GM23248 (cell line): Measurements from ENCODE around the gene BHLHE40. TPM values are rescaled to one million over a fixed set of nuclear protein-coding genes. Genes with fewer than 3 reads are reported as not detected.

Experiments
- DNase-seq: peaks from one replicate; pipeline ENCODE4 v3.0.0-alpha.2; 2015
- H2AFZ ChIP-seq: fragments of 200-600 bp; sonication (generic); 2 replicates; pipeline ENCODE4 v1.6.1; 2016; ENCODE audit warnings: antibody characterized with exemption
- H3F3A ChIP-seq: fragments of 200-600 bp; sonication (generic); 2 replicates; pipeline ENCODE4 v1.6.1; 2016; ENCODE audit warnings: mild to moderate bottlenecking, antibody characterized with exemption, mixed run types; ENCODE audit not compliant: insufficient read depth
- H3K27ac ChIP-seq: fragments of 200-600 bp; sonication (generic); 2 replicates; pipeline ENCODE4 v1.5.1; 2016; ENCODE audit warnings: mild to moderate bottlenecking
- H3K27me3 ChIP-seq: fragments of 200-600 bp; sonication (generic); replicated peaks from 2 replicates; pipeline ENCODE4 v1.6.1; 2016; ENCODE audit warnings: mild to moderate bottlenecking; ENCODE audit not compliant: insufficient read depth
- H3K36me3 ChIP-seq: fragments of 200-600 bp; sonication (generic); 2 replicates; pipeline ENCODE4 v1.6.1; 2016; ENCODE audit warnings: low read depth, mild to moderate bottlenecking
- H3K4me1 ChIP-seq: fragments of 200-600 bp; sonication (generic); 2 replicates; pipeline ENCODE4 v1.6.1; 2016; ENCODE audit warnings: mild to moderate bottlenecking; ENCODE audit not compliant: insufficient read depth
- H3K4me2 ChIP-seq: fragments of 200-600 bp; sonication (generic); one replicate; pipeline ENCODE4 v1.6.1; 2016; ENCODE audit warnings: mild to moderate bottlenecking; ENCODE audit not compliant: unreplicated experiment
- H3K4me3 ChIP-seq: fragments of 200-600 bp; sonication (generic); 2 replicates; pipeline ENCODE4 v1.5.1; 2016; ENCODE audit warnings: mild to moderate bottlenecking
- H3K79me2 ChIP-seq: fragments of 200-600 bp; sonication (generic); 2 replicates; pipeline ENCODE4 v1.6.1; 2016; ENCODE audit warnings: mild to moderate bottlenecking; ENCODE audit not compliant: insufficient read depth
- H3K9ac ChIP-seq: fragments of 200-600 bp; sonication (generic); 2 replicates; pipeline ENCODE4 v1.6.1; 2016; ENCODE audit warnings: mild to moderate bottlenecking
- H3K9me2 ChIP-seq: fragments of 200-600 bp; sonication (generic); 2 replicates; pipeline ENCODE4 v1.6.1; 2016; ENCODE audit warnings: mixed run types, mild to moderate bottlenecking, moderate library complexity; ENCODE audit not compliant: insufficient read depth
- H3K9me3 ChIP-seq: fragments of 200-600 bp; sonication (generic); one replicate; pipeline ENCODE4 v1.6.1; 2017; ENCODE audit warnings: low read depth
- H4K20me1 ChIP-seq: fragments of 200-600 bp; sonication (generic); 2 replicates; pipeline ENCODE4 v1.6.0; 2016; ENCODE audit not compliant: insufficient read depth
- EZH2 ChIP-seq: fragments of 200-600 bp; sonication (generic); IDR thresholded peaks from 2 replicates; pipeline ENCODE4 v1.6.1; 2018; ENCODE audit warnings: antibody characterized with exemption, mild to moderate bottlenecking; ENCODE audit not compliant: insufficient read depth, poor library complexity, severe bottlenecking
- EZH2phosphoT487 ChIP-seq: fragments of 200-600 bp; sonication (generic); IDR thresholded peaks from 2 replicates; pipeline ENCODE4 v1.6.1; 2018; ENCODE audit warnings: antibody characterized with exemption, moderate library complexity, mild to moderate bottlenecking, low read depth; ENCODE audit not compliant: insufficient read depth
- WGBS, 2 experiments: methylation state at CpG; one replicate each; pipeline ENCODE4 v1.1.6; 2015 to 2017; ENCODE audit warnings: low lambda C conversion rate in 2 of 2, low coverage in 1 of 2; ENCODE audit errors: missing lambda C conversion rate in 2 of 2; 5-methylcytosine and 5-hydroxymethylcytosine counted together
- in situ Hi-C: fragments of 300-500 bp; cut with MboI; formaldehyde crosslinking; loops from 2 replicates; pipeline ENCODE4 v1.15.0; 2020
- polyA plus RNA-seq: library from polyadenylated mRNA; unstranded; fragments of >200 nt; fragmentation: Nextera tagmentation; extraction: Ambion mirVana; gene quantifications from 2 replicates; pipeline ENCODE4 v1.2.1, GENCODE V29; 2016
- total RNA-seq: library from RNA; depleted of rRNA; stranded (reverse); fragments of >200 nt; shearing (Covaris generic); gene quantifications from 2 replicates; pipeline ENCODE4 v1.2.3, GENCODE V29; 2014

BHLHE40 gene
- total and polyA plus RNA-seq, 2 experiments from 2014 or later, result 33.9 to 42.9 TPM

DNA sequence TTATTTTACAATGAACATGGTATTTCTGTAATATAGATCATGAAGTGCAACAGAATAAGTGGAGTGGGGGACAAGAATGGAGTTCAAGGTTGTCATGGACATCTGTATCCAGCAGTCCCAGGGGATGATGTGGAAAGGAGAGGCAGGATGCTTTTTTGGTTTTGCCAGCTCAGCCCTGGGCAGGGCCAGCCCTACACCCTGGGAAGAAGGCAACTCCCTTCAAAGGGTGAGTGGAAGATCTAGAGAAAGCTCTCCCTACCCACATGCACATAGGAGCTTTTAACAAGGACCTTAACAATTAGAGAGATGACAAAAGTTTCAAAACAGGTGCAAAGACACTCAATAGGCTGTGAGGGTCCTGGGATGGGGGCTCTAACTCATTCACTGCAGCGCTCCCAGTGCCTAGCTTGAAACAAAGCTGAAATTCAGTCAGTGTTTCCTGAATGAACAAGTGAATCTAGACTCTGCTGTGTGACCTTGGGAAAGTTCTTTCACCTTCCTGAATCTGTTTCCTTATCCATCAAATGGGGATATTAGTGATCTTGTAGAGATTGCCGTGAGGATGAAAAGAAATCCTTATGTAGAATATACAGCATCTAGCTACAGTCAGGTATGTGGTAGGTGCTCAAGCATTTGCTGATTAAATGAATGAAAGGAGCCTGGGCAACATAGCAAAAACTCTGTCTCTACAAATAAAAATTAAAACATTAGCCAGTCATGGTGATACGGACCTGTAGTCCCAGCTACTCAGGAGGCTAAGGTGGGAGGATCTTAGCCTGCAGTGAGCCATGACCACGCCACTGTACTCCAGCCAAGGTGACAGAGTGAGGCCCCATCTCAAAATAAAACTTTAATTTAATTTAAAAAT, 14.3 kb downstream of the BHLHE40 start:
- peak; percentile 76 for DNase-seq
- H3K4me2 ChIP-seq, result peak overlapping the region; percentile 19
- no peak overlapping the region for H3K4me3 ChIP-seq
- H3K4me1 ChIP-seq, result peaks cover 33% of the 10 kb centered on the region
- H3K79me2 ChIP-seq, result no peaks in the 10 kb centered on the region
- 85 to 86% methylated on average over 4 of the region's 4 CpGs for WGBS, 2 experiments
- in situ Hi-C loops, result no loop called here
- H2AFZ ChIP-seq, result no peak overlapping the region
- peak overlapping the region; percentile 100 for H3K27ac ChIP-seq
- H4K20me1 ChIP-seq, result no peaks in the 10 kb centered on the region
- no peaks in the 10 kb centered on the region for H3K9me2 ChIP-seq
- TF ChIP-seq EZH2phosphoT487, result no peak
- no peak for TF ChIP-seq EZH2
- peaks cover 26% of the 10 kb centered on the region for H3F3A ChIP-seq
- no peaks in the 10 kb centered on the region for H3K36me3 ChIP-seq
- H3K9ac ChIP-seq, result peak overlapping the region; percentile 92
- H3K9me3 ChIP-seq, result no peaks in the 10 kb centered on the region
- no peaks in the 10 kb centered on the region for H3K27me3 ChIP-seq

DNA sequence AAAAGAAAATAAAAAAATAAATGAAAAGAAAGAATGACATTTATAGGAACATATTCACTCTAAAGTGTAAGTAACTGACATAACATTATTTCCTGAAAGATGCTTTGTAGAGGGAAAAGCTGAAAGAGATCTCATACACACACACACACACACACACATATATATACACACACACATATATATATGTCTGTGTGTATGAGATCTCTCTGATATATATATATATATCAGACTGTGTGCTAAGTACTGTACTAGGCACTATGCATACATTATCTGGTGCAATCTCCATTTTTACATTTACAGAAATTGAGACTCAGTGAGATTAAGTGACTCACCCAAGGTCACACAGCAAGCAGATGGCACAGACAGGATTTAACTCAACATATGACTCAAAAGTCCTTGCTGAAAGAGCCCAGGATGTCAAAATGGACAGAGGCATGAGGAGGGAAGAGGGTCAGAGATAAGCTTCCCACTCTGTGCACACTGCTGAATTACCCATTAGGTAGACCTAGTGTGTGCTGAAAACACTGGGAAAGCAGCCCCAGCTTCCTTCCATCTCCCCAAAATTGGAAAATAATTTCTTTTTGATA, 15.0 kb downstream of the BHLHE40 start:
- H3K36me3 ChIP-seq, result no peaks in the 10 kb centered on the region
- 0 out of 2 replicates have a peak overlapping the region, but pooled peaks have one; percentile 14 for H2AFZ ChIP-seq
- 0 out of 2 replicates have a peak overlapping the region, but pooled peaks have one; percentile 18 for H3K4me3 ChIP-seq
- no peaks in the 10 kb centered on the region for H3K9me3 ChIP-seq
- H3K4me1 ChIP-seq, result peaks cover 33% of the 10 kb centered on the region
- peak; percentile 89 for DNase-seq
- no peaks in the 10 kb centered on the region for H3K9me2 ChIP-seq
- peak overlapping the region; percentile 92 for H3K9ac ChIP-seq
- H3K27me3 ChIP-seq, result no peaks in the 10 kb centered on the region
- no peaks in the 10 kb centered on the region for H3K79me2 ChIP-seq
- peak overlapping the region; percentile 63 for H3K4me2 ChIP-seq
- peak overlapping the region; percentile 100 for H3K27ac ChIP-seq
- in situ Hi-C loops, result no loop called here
- no peaks in the 10 kb centered on the region for H4K20me1 ChIP-seq
- no peak for TF ChIP-seq EZH2phosphoT487
- TF ChIP-seq EZH2, result no peak
- H3F3A ChIP-seq, result peaks cover 26% of the 10 kb centered on the region

GRCh38 chr3:4994823-4995499, 15.7 kb downstream of the BHLHE40 start:
- Histone ChIP-seq H3K27ac (peak overlapping the region; percentile 100), H3K79me2 (no peaks in the 10 kb centered on the region), H3K9ac (peak overlapping the region; percentile 92), H3K4me1 (peaks cover 33% of the 10 kb centered on the region), H3K9me3 (no peaks in the 10 kb centered on the region), H4K20me1 (no peaks in the 10 kb centered on the region), H3K9me2 (no peaks in the 10 kb centered on the region), H3K27me3 (no peaks in the 10 kb centered on the region), H3F3A (peaks cover 26% of the 10 kb centered on the region), H3K4me2 (peak overlapping the region; percentile 72), H3K36me3 (no peaks in the 10 kb centered on the region), H2AFZ (peak overlapping the region; percentile 14; the same call in 1 of the 2 replicates), H3K4me3 (peak overlapping the region; percentile 41)
- in situ Hi-C loops, result no loop called here
- TF ChIP-seq EZH2, result no peak
- no peak for TF ChIP-seq EZH2phosphoT487
- peak; percentile 98 for DNase-seq
- 12 to 14% methylated on average over 11 of the region's 11 CpGs for WGBS, 2 experiments

DNA sequence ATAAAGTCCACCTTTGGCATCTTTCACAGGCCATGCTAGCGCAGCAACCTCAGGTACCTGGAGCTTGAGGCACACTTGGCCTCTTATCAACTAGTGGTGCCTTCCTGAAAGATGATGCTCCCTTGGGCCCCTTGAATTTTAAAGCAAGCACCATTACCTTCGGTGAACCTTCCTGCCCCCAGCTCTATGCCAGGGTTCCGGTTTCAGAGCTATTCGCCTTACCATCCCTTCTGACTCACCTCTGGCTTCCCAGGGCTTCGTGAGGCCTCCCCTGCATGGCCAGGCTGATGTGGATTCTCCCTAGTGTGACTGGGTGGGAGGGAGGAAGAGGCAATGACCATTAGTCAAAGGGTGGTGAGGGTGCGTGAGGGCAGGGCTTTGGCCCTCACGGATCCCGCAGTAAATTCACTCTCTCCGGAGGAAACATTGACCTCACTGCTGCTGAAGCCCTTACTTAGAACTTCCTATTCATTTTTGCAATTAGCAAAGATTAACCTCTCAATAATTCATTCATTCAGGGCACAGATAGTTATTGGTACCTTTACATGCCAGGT, 16.3 kb downstream of the BHLHE40 start:
- peak overlapping the region; percentile 100 for H3K27ac ChIP-seq
- WGBS, 2 experiments, result 27 to 36% methylated on average over 9 of the region's 9 CpGs
- in situ Hi-C loops, result no loop called here
- H3K4me3 ChIP-seq, result peak overlapping the region; percentile 41
- TF ChIP-seq EZH2, result no peak
- no peak for TF ChIP-seq EZH2phosphoT487
- no peak overlapping the region for H2AFZ ChIP-seq
- peak; percentile 98 for DNase-seq
- H3K27me3 ChIP-seq, result no peaks in the 10 kb centered on the region
- H3K9ac ChIP-seq, result peak overlapping the region; percentile 92
- H3K4me2 ChIP-seq, result peak overlapping the region; percentile 72
- H3K9me2 ChIP-seq, result no peaks in the 10 kb centered on the region
- no peaks in the 10 kb centered on the region for H3K9me3 ChIP-seq
- H3K79me2 ChIP-seq, result no peaks in the 10 kb centered on the region
- peaks cover 26% of the 10 kb centered on the region for H3F3A ChIP-seq
- H4K20me1 ChIP-seq, result no peaks in the 10 kb centered on the region
- peaks cover 33% of the 10 kb centered on the region for H3K4me1 ChIP-seq
- no peaks in the 10 kb centered on the region for H3K36me3 ChIP-seq
